Gastroesophageal sphincter (tissue), 4 donors: ENCODE data around the gene CASP4. TPM values are rescaled to one million over a fixed set of nuclear protein-coding genes. Genes with fewer than 3 reads are reported as not detected.

Experiments
- ATAC-seq: fragments of 150-250 bp; one replicate; pipeline ENCODE4 v1.9.1; 2016; ENCODE audit warnings: mild to moderate bottlenecking, moderate library complexity
- H3K27ac ChIP-seq, 4 donors: fragments of 200-600 bp; sonication (generic) in 3 of 4; 1 replicate in 3 of 4; 2 replicates in 1 of 4; pipeline ENCODE4 v1.5.1; 2016 to 2019
- H3K27me3 ChIP-seq: fragments of 200-600 bp; sonication (generic); one replicate; pipeline ENCODE4 v1.5.1; 2019
- H3K36me3 ChIP-seq, 2 donors: fragments of 200-600 bp; sonication (generic); one replicate each; pipeline ENCODE4 v1.5.1; 2019; ENCODE audit warnings: control low read depth in 1 of 2
- H3K4me1 ChIP-seq, 3 donors: fragments of 200-600 bp; sonication (generic); 1 replicate in 2 of 3; 2 replicates in 1 of 3; pipeline ENCODE4 v1.5.1; 2016 to 2019; ENCODE audit warnings: control low read depth in 2 of 3
- H3K4me3 ChIP-seq, 2 donors: fragments of 200-600 bp; sonication (generic); one replicate each; pipeline ENCODE4 v1.5.1; 2019; ENCODE audit warnings: mild to moderate bottlenecking in 1 of 2, moderate library complexity in 1 of 2
- H3K9me3 ChIP-seq, 3 donors: fragments of 200-600 bp; sonication (generic); one replicate each; pipeline ENCODE4 v1.5.1; 2017 to 2019; ENCODE audit warnings: control low read depth in 2 of 3
- CTCF ChIP-seq, 4 experiments: fragments of 200-600 bp in 2 of 4; fragments of 450-650 bp in 2 of 4; sonication (generic) in 1 of 4; IDR thresholded peaks; one replicate each; pipeline ENCODE4 v1.5.1; 2017 to 2019; ENCODE audit warnings: antibody characterized with exemption in 4 of 4, mild to moderate bottlenecking in 2 of 4, moderate library complexity in 2 of 4
- EP300 ChIP-seq: sonication (generic); formaldehyde crosslinking; IDR thresholded peaks from one replicate; pipeline ENCODE4 v1.6.1; 2017; ENCODE audit warnings: antibody characterized with exemption, mild to moderate bottlenecking
- POLR2A ChIP-seq, 2 donors: fragments of 450-650 bp; IDR thresholded peaks; one replicate each; pipeline ENCODE4 v1.6.1; 2017; ENCODE audit warnings: antibody characterized with exemption in 2 of 2, mild to moderate bottlenecking in 2 of 2, moderate library complexity in 1 of 2
- POLR2AphosphoS5 ChIP-seq: sonication (generic); formaldehyde crosslinking; IDR thresholded peaks from one replicate; pipeline ENCODE4 v1.6.1; 2017; ENCODE audit warnings: antibody characterized with exemption
- WGBS, 2 donors: methylation state at CpG; one replicate each; pipeline ENCODE4 v1.1.5; 2018; ENCODE audit warnings: low coverage in 1 of 2; 5-methylcytosine and 5-hydroxymethylcytosine counted together
- total RNA-seq, 4 donors: library from RNA; depleted of rRNA; stranded (reverse); fragments of >200 nt; gene quantifications; one replicate each; pipeline ENCODE4 v1.1.0, GENCODE V29; 2016

Gene CASP4
- total RNA-seq, 4 donors from 2014 or later, result 30.0 to 86.6 (median 37.8) TPM

- Histone ChIP-seq H3K4me3 (no peak overlapping the region), H3K9me3 (peaks cover 0 to 8% (median 0%) of the 10 kb centered on the region in 3 donors), H3K27me3 (no peaks in the 10 kb centered on the region), H3K27ac (no peak overlapping the region), H3K4me1 (peaks cover 0 to 11% (median 5%) of the 10 kb centered on the region in 3 donors), H3K36me3 (no peaks in the 10 kb centered on the region)
- no peak for ATAC-seq
- no peak for TF ChIP-seq EP300
- no peak for TF ChIP-seq POLR2AphosphoS5
Measured at GRCh38 chr11:104970756-104971155, 2.4 kb upstream of the CASP4 start.

GRCh38 chr11:104968856-104969776, 742 bp upstream of the CASP4 start:
- Histone ChIP-seq H3K27ac (peak overlapping the region; percentile 75 to 80 (median 78)), H3K4me1 (peaks cover 0 to 17% (median 5%) of the 10 kb centered on the region in 3 donors), H3K4me3 (peak overlapping the region; percentile 55 to 99), H3K9me3 (peaks cover 0 to 12% (median 0%) of the 10 kb centered on the region in 3 donors), H3K36me3 (no peaks in the 10 kb centered on the region), H3K27me3 (no peaks in the 10 kb centered on the region)
- peak; percentile 59 for ATAC-seq
- 37 to 53% methylated on average over 4 to 5 of the region's 16 CpGs for WGBS, 2 donors
- TF ChIP-seq EP300 (no peak), POLR2A (IDR thresholded peaks at IDR 0.05) (no peak), CTCF (IDR thresholded peaks at IDR 0.05) (no peak), POLR2AphosphoS5 (no peak)

GRCh38 chr11:104967534-104968354, 630 bp downstream of the CASP4 start:
- H3K9me3 ChIP-seq, result peaks cover 0 to 8% (median 0%) of the 10 kb centered on the region in 3 donors
- ATAC-seq, result no peak
- TF ChIP-seq CTCF (IDR thresholded peaks at IDR 0.05) (no peak), POLR2AphosphoS5 (no peak), POLR2A (IDR thresholded peaks at IDR 0.05) (no peak), EP300 (no peak)
- H3K27ac ChIP-seq, result peak overlapping the region; percentile 75 to 80 (median 78)
- no peaks in the 10 kb centered on the region for H3K36me3 ChIP-seq
- H3K4me1 ChIP-seq, result peaks cover 0 to 17% (median 5%) of the 10 kb centered on the region in 3 donors
- WGBS, 2 donors, result 23 to 47% methylated on average over 11 of the region's 11 CpGs
- H3K27me3 ChIP-seq, result no peaks in the 10 kb centered on the region
- peak overlapping the region; percentile 55 to 99 for H3K4me3 ChIP-seq

GRCh38 chr11:104965735-104966134, 2.6 kb downstream of the CASP4 start:
- no peak for TF ChIP-seq EP300
- TF ChIP-seq POLR2AphosphoS5, result no peak
- TF ChIP-seq CTCF (IDR thresholded peaks at IDR 0.05), result no peak
- TF ChIP-seq POLR2A (IDR thresholded peaks at IDR 0.05), result no peak
- H3K27ac ChIP-seq, result no peak overlapping the region
- no peak for ATAC-seq
- H3K4me1 ChIP-seq, result peaks cover 0 to 17% (median 5%) of the 10 kb centered on the region in 3 donors
- no peaks in the 10 kb centered on the region for H3K36me3 ChIP-seq
- no peaks in the 10 kb centered on the region for H3K27me3 ChIP-seq
- H3K9me3 ChIP-seq, result peaks cover 0 to 8% (median 0%) of the 10 kb centered on the region in 3 donors
- WGBS, 2 donors, result 69 to 91% methylated on average over 3 to 5 of the region's 5 CpGs
- H3K4me3 ChIP-seq, result no peak overlapping the region

- 100% methylated on average over 1 of the region's 1 CpG for WGBS, 2 donors
- no peaks in the 10 kb centered on the region for H3K36me3 ChIP-seq
- TF ChIP-seq POLR2A (IDR thresholded peaks at IDR 0.05) (no peak), EP300 (no peak), CTCF (IDR thresholded peaks at IDR 0.05) (no peak), POLR2AphosphoS5 (no peak)
- peaks cover 0 to 17% (median 5%) of the 10 kb centered on the region in 3 donors for H3K4me1 ChIP-seq
- no peak overlapping the region for H3K27ac ChIP-seq
- H3K27me3 ChIP-seq, result no peaks in the 10 kb centered on the region
- peaks cover 0 to 8% (median 0%) of the 10 kb centered on the region in 3 donors for H3K9me3 ChIP-seq
- no peak overlapping the region for H3K4me3 ChIP-seq
- ATAC-seq, result no peak
Measured at GRCh38 chr11:104964247-104964646, 4.1 kb downstream of the CASP4 start.
